Stomach (tissue), 4 donors: Measurements from ENCODE around the gene PPIP5K2.

Experiments
- CTCF ChIP-seq, 7 experiments: fragments of 450-650 bp in 4 of 7; fragments of 200-600 bp in 3 of 7; sonication (generic) in 3 of 7; IDR thresholded peaks; one replicate each; pipeline ENCODE4 v1.5.1; 2016 to 2019; ENCODE audit warnings: antibody characterized with exemption in 7 of 7, control low read depth in 2 of 7, mild to moderate bottlenecking in 1 of 7
- POLR2A ChIP-seq, 4 donors: fragments of 450-650 bp; IDR thresholded peaks; one replicate each; pipeline ENCODE4 v1.6.1; 2016; ENCODE audit warnings: antibody characterized with exemption in 4 of 4, control low read depth in 2 of 4, mild to moderate bottlenecking in 1 of 4, moderate library complexity in 1 of 4
- POLR2AphosphoS5 ChIP-seq, 3 donors: sonication (generic); formaldehyde crosslinking; IDR thresholded peaks; one replicate each; pipeline ENCODE4 v1.6.1; 2016; ENCODE audit warnings: antibody characterized with exemption in 3 of 3

GRCh38 chr5:103224894-103225246 lies 104.8 kb downstream of the PPIP5K2 start:
- TF ChIP-seq POLR2AphosphoS5 (IDR thresholded peaks at IDR 0.05) (no peak), CTCF (IDR thresholded peaks at IDR 0.05) (no peak), POLR2A (IDR thresholded peaks at IDR 0.05) (no peak)
